Measurements from ENCODE around the gene FLNB. TPM values are rescaled to one million over a fixed set of nuclear protein-coding genes. Genes with fewer than 3 reads are reported as not detected.

FLNB gene
- total and polyA plus RNA-seq, 2 of the 13 experiments (the other 11 are each of a cell fraction or from before 2014, with no cell fraction given) = 106 to 130 TPM

- TF ChIP-seq MED13 (CRISPR knock-in tag; IDR thresholded peaks at IDR 0.05) = peak; percentile 77; the same call in 1 of the 2 replicates
- no peak for TF ChIP-seq GTF2F1 (IDR thresholded peaks at IDR 0.05; ENCODE audit: low read length)
- TF ChIP-seq ZNF30 (CRISPR knock-in tag; IDR thresholded peaks at IDR 0.05) = no peak
- peak; percentile 64; the same call in 1 of the 2 replicates for TF ChIP-seq ZNF644 (CRISPR knock-in tag; IDR thresholded peaks at IDR 0.05; ENCODE audit: low read depth)
- TF ChIP-seq ZNF770 (CRISPR knock-in tag; IDR thresholded peaks at IDR 0.05) = peak; percentile 24; the same call in 1 of the 2 replicates
- TF ChIP-seq ZNF407 (CRISPR knock-in tag; IDR thresholded peaks at IDR 0.05; ENCODE audit: not compliant biosample characterization) = no peak
- no peak for TF ChIP-seq RARG (CRISPR knock-in tag; IDR thresholded peaks at IDR 0.05; ENCODE audit: low read depth)
- peak; percentile 72; the same call in 1 of the 2 replicates for TF ChIP-seq ZNF556 (CRISPR knock-in tag; IDR thresholded peaks at IDR 0.05; ENCODE audit: borderline replicate concordance)
- TF ChIP-seq ZFP90 (CRISPR knock-in tag; IDR thresholded peaks at IDR 0.05; ENCODE audit: borderline replicate concordance) = 0 out of 2 replicates have a peak, but pooled peaks have one; percentile 33
- TF ChIP-seq ZNF788 (CRISPR knock-in tag; IDR thresholded peaks at IDR 0.05; ENCODE audit: borderline replicate concordance) = peak; percentile 81; the same call in 1 of the 2 replicates
- 0 out of 2 replicates have a peak, but pooled peaks have one; percentile 25 for TF ChIP-seq ZKSCAN1 (IDR thresholded peaks at IDR 0.05; ENCODE audit: low read length)
- TF ChIP-seq FOXA1 (IDR thresholded peaks at IDR 0.05) = no peak
- TF ChIP-seq FOXA1 (CRISPR knock-in tag; IDR thresholded peaks at IDR 0.05) = peak; percentile 87
- TF ChIP-seq HMGA1 (CRISPR knock-in tag; conservative IDR thresholded peaks at IDR 0.05) = no peak
- peak; percentile 96 for TF ChIP-seq SOX5 (CRISPR knock-in tag; IDR thresholded peaks at IDR 0.05; ENCODE audit: borderline replicate concordance)
Measured at GRCh38 chr3:58101499-58102389, 93.5 kb downstream of the FLNB start (continued).
